Lung (tissue), 12 donors: ENCODE measurements around the gene POU5F1. TPM values are rescaled to one million over a fixed set of nuclear protein-coding genes. Genes with fewer than 3 reads are reported as not detected.
A peak's percentile ranks its signal among the peaks of the same experiment; 100 is the strongest.

ENCODE experiments used
- ATAC-seq: fragments of 200-7000 bp; cut with Tn5 transposase; one replicate; pipeline ENCODE4 v1.9.1; 2020; ENCODE audit warnings: moderate number of reproducible peaks; ENCODE audit not compliant: insufficient read depth, low FRiP score
- DNase-seq, 3 donors: peaks; one replicate each; pipeline ENCODE4 v3.0.0-alpha.2; 2013 to 2017
- H3K27ac ChIP-seq, 2 donors: one replicate each; pipeline ENCODE4 v1.5.1; 2013; ENCODE audit warnings: mild to moderate bottlenecking in 2 of 2, moderate library complexity in 2 of 2, control low read depth in 1 of 2, inconsistent platforms in 1 of 2, low read depth in 1 of 2, low read length in 1 of 2
- H3K27me3 ChIP-seq, 3 donors: one replicate each; pipeline ENCODE4 v1.5.1; 2013; ENCODE audit warnings: low read length in 2 of 3; ENCODE audit not compliant: control insufficient read depth in 3 of 3, insufficient read depth in 3 of 3
- H3K36me3 ChIP-seq, 4 donors: one replicate each; pipeline ENCODE4 v1.5.1; 2013; ENCODE audit warnings: low read length in 4 of 4, mild to moderate bottlenecking in 1 of 4, moderate library complexity in 1 of 4; ENCODE audit not compliant: control insufficient read depth in 4 of 4, insufficient read depth in 4 of 4
- H3K4me1 ChIP-seq, 5 donors: one replicate each; pipeline ENCODE4 v1.5.1; 2013; ENCODE audit warnings: low read length in 5 of 5, mild to moderate bottlenecking in 2 of 5, moderate library complexity in 1 of 5; ENCODE audit not compliant: control insufficient read depth in 5 of 5, insufficient read depth in 5 of 5
- H3K4me3 ChIP-seq: one replicate; pipeline ENCODE4 v1.5.1; 2013; ENCODE audit warnings: mild to moderate bottlenecking, control low read depth, moderate library complexity
- H3K9ac ChIP-seq, 2 donors: one replicate each; pipeline ENCODE4 v1.5.1; 2013; ENCODE audit warnings: low read length in 2 of 2, control low read depth in 1 of 2; ENCODE audit not compliant: insufficient read depth in 1 of 2
- H3K9me3 ChIP-seq, 4 donors: one replicate each; pipeline ENCODE4 v1.5.1; 2013; ENCODE audit warnings: low read length in 3 of 4, mild to moderate bottlenecking in 1 of 4, moderate library complexity in 1 of 4; ENCODE audit not compliant: control insufficient read depth in 4 of 4, insufficient read depth in 3 of 4
- WGBS, 2 donors: extraction: QIAGEN DNeasy Blood & Tissue Kit; methylation state at CpG; one replicate each; pipeline ENCODE4 v1.1.7; 2013; 5-methylcytosine and 5-hydroxymethylcytosine counted together
- polyA plus RNA-seq, 2 donors: library from polyadenylated mRNA; stranded (reverse); fragments of 200-250 nt; gene quantifications; one replicate each; pipeline ENCODE4 v1.2.1, GENCODE V29; 2013
- total RNA-seq, 2 donors: library from RNA; depleted of rRNA in 1 of 2; stranded (reverse); fragments of >200 nt in 1 of 2; gene quantifications; one replicate each; pipeline ENCODE4 v1.2.1, GENCODE V29; 2014 to 2021
- TF ChIP-seq, protein P1 (sequence below): IDR thresholded peaks from 2 replicates; pipeline ENCODE4 v1.5.1; 2012; ENCODE audit warnings: mild to moderate bottlenecking; ENCODE audit errors: control extremely low read depth, extremely low read depth
- donor health status: control.
- donor health status: control.
- donor health status: Bipolar disorder and iron deficiency.
- donor health status: healthy.
- donor health status: DM: yes; HTN: yes; CAD: no.

Gene POU5F1
- total and polyA plus RNA-seq, 4 donors = 1.5 to 19.5 (median 2.4) TPM

DNA sequence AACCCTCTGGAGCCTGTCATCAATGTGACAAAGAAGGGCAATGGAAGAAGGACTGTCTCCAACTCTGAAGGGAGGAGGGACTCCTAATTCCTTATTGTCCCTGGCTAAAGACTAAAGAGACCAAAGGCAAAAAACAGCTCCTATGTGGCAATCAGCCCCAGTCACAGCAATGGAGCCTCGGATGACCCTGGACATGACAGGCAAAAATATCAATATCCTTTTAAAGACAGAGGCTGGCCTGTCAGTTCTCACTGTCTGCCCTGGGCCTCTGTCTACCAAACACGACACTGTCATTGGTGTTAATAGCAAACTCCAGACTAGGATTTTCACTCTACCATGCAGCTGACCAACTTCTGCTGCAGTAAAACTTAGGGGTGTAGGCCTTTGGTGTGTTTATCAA lies 38.0 kb upstream of the POU5F1 start:
- no peak overlapping the region for H3K27ac ChIP-seq
- 54 to 84% methylated on average over 2 of the region's 2 CpGs for WGBS, 2 donors
- TF ChIP-seq, protein P1, sequence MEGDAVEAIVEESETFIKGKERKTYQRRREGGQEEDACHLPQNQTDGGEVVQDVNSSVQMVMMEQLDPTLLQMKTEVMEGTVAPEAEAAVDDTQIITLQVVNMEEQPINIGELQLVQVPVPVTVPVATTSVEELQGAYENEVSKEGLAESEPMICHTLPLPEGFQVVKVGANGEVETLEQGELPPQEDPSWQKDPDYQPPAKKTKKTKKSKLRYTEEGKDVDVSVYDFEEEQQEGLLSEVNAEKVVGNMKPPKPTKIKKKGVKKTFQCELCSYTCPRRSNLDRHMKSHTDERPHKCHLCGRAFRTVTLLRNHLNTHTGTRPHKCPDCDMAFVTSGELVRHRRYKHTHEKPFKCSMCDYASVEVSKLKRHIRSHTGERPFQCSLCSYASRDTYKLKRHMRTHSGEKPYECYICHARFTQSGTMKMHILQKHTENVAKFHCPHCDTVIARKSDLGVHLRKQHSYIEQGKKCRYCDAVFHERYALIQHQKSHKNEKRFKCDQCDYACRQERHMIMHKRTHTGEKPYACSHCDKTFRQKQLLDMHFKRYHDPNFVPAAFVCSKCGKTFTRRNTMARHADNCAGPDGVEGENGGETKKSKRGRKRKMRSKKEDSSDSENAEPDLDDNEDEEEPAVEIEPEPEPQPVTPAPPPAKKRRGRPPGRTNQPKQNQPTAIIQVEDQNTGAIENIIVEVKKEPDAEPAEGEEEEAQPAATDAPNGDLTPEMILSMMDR = no peak

DNA sequence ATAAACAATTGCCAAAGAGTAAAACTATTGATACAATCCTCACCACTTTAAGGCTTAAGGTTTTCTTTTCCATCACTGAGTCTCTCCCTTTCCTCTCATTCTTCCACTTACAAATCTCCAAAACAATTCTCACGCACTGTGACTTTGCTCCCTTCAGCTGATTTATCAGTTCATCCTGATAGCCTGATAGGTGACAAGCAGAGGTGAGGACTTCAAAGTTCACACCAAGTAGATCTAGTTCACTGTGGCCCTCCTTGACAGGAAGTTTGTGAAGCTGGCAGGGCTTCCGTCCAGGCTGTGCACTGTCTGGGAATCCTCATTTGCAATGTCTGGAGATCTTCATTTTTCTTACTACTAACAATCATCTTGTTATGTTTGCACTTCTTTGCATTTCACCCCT lies 35.2 kb upstream of the POU5F1 start:
- Histone ChIP-seq H3K9ac (no peak overlapping the region), H3K4me3 (no peak overlapping the region), H3K27me3 (no peaks in the 10 kb centered on the region), H3K9me3 (peaks cover 0 to 3% (median 0%) of the 10 kb centered on the region in 4 donors), H3K4me1 (peaks cover 0 to 14% (median 3%) of the 10 kb centered on the region in 5 donors), H3K36me3 (no peaks in the 10 kb centered on the region), H3K27ac (no peak overlapping the region)
- TF ChIP-seq, protein P1 = no peak
- no peak for ATAC-seq
- no peak for DNase-seq
- WGBS, 2 donors = 90 to 91% methylated on average over 2 of the region's 2 CpGs

More for the DNA sequence above, 38.0 kb upstream of the POU5F1 start:
- Histone ChIP-seq H3K4me3 (no peak overlapping the region), H3K9me3 (no peaks in the 10 kb centered on the region), H3K36me3 (no peaks in the 10 kb centered on the region), H3K4me1 (peaks cover 0 to 16% (median 3%) of the 10 kb centered on the region in 5 donors), H3K9ac (no peak overlapping the region), H3K27me3 (no peaks in the 10 kb centered on the region)
- ATAC-seq = no peak
- DNase-seq = no peak

DNA sequence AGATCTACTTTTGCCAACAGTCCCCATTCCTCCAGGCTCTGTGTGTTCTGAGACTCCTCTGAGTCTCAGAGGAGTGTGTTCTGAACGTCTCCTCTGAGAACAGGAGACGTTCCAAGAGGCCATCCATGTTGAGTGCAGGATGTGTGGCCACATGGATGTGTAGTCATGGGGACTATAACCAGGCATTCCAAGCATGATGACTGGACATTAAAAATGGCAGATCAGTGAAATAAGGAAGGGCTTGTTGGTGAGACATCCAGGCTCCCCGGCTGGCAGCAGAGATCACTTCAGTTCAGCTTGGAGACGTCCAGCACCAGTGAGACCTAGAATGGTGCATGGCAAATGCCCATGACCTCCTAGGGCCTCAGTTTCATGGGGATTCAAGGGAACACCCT lies 34.3 kb upstream of the POU5F1 start:
- DNase-seq (no peak), ATAC-seq (no peak)
- Histone ChIP-seq H3K9ac (no peak overlapping the region), H3K27ac (peak overlapping the region in 1 of 2 donors; percentile 79), H3K4me3 (no peak overlapping the region), H3K9me3 (peaks cover 0 to 3% (median 0%) of the 10 kb centered on the region in 4 donors), H3K27me3 (no peaks in the 10 kb centered on the region), H3K4me1 (peaks cover 0 to 13% (median 3%) of the 10 kb centered on the region in 5 donors), H3K36me3 (no peaks in the 10 kb centered on the region)
- 78 to 81% methylated on average over 4 of the region's 4 CpGs for WGBS, 2 donors
- TF ChIP-seq, protein P1 = no peak
